A549 (cell line): ENCODE results near the gene CUX1. TPM values are rescaled to one million over a fixed set of nuclear protein-coding genes. Genes with fewer than 3 reads are reported as not detected.

Source experiments
- ATAC-seq, 2 experiments: fragments of 200-7000 bp in 1 of 2; fragments of >200 bp in 1 of 2; cut with Nextera tagmentation in 1 of 2; cut with Tn5 transposase in 1 of 2; 3 replicates each; pipeline versions ENCODE4 v1.8.0 to v1.9.1; 2018 to 2020; ENCODE audit warnings: mild to moderate bottlenecking in 1 of 2, moderate library complexity in 1 of 2
- CTCF ChIA-PET: fragments of 300-600 bp; sonication (Branson Sonifier 250); formaldehyde crosslinking; extraction: SDS; loops from one replicate; lab custom pipeline; 2021; ENCODE audit warnings: antibody characterized with exemption, inconsistent platforms; lab: Yijun Ruan, JAX
- POLR2A ChIA-PET: fragments of 350-600 bp; formaldehyde crosslinking; extraction: SDS; loops from one replicate; lab custom pipeline; 2021; ENCODE audit warnings: antibody characterized with exemption, inconsistent platforms; lab: Yijun Ruan, JAX
- DNase-seq, 2 experiments: peaks; one replicate each; pipeline versions ENCODE4 v3.0.0 to v3.0.0-alpha.2; 2011 to 2016; ENCODE audit warnings: low read depth in 1 of 2, low spot score in 1 of 2
- FAIRE-seq: peaks from 2 replicates; lab custom pipeline; 2011; peaks lifted over from hg19 to GRCh38; lab: Jason Lieb, UNC
- H3K27ac ChIP-seq, 2 experiments: fragments of >200 bp; sonication (Bioruptor Twin); formaldehyde crosslinking; 3 replicates each; pipeline ENCODE4 v1.5.1; 2016 to 2017
- H3K4me1 ChIP-seq: fragments of >200 bp; sonication (Bioruptor Twin); formaldehyde crosslinking; 3 replicates; pipeline ENCODE4 v1.6.1; 2016
- H3K4me2 ChIP-seq: fragments of >200 bp; sonication (Bioruptor Twin); formaldehyde crosslinking; 3 replicates; pipeline ENCODE4 v1.6.1; 2016
- H3K4me3 ChIP-seq: fragments of >200 bp; sonication (Bioruptor Twin); formaldehyde crosslinking; 3 replicates; pipeline ENCODE4 v1.5.1; 2016
- H3K9me3 ChIP-seq: fragments of >200 bp; sonication (Bioruptor Twin); formaldehyde crosslinking; 3 replicates; pipeline ENCODE4 v1.6.1; 2016
- BHLHE40 ChIP-seq: IDR thresholded peaks from 2 replicates; pipeline ENCODE4 v1.6.1; 2012; ENCODE audit warnings: low read depth, low read length, inconsistent platforms
- CBX2 ChIP-seq: fragments of 200-600 bp; sonication (generic); IDR thresholded peaks from 2 replicates; pipeline ENCODE4 v1.6.1; 2016; ENCODE audit warnings: low read depth, mild to moderate bottlenecking, borderline replicate concordance
- CBX8 ChIP-seq: fragments of 200-600 bp; sonication (generic); IDR thresholded peaks from 2 replicates; pipeline ENCODE4 v1.6.1; 2016
- CEBPB ChIP-seq, 2 experiments: fragments of >200 bp in 1 of 2; sonication (Bioruptor Twin) in 1 of 2; formaldehyde crosslinking in 1 of 2; IDR thresholded peaks; 2 replicates each; pipeline ENCODE4 v1.6.1; 2012 to 2016
- CHD4 ChIP-seq: fragments of 200-600 bp; sonication (generic); IDR thresholded peaks from 2 replicates; pipeline ENCODE4 v1.6.1; 2016; ENCODE audit warnings: antibody characterized with exemption, mild to moderate bottlenecking, borderline replicate concordance
- E2F6 ChIP-seq: IDR thresholded peaks from 2 replicates; pipeline ENCODE4 v1.6.1; 2012; ENCODE audit warnings: low read depth, borderline replicate concordance
- ELK1 ChIP-seq: fragments of 150-350 bp; IDR thresholded peaks from 2 replicates; pipeline ENCODE4 v1.6.1; 2014; ENCODE audit warnings: low read depth, mild to moderate bottlenecking, low read length
- EP300 ChIP-seq, 2 experiments: fragments of >200 bp; sonication (Bioruptor Twin); formaldehyde crosslinking; IDR thresholded peaks; 2 replicates in 1 of 2; 3 replicates in 1 of 2; pipeline ENCODE4 v1.6.1; 2016 to 2017
- FOXS1 ChIP-seq: fragments of 250-450 bp; sonication (Bioruptor Pico); IDR thresholded peaks from 2 replicates; pipeline ENCODE4 v1.5.0; 2020; ENCODE audit warnings: mild to moderate bottlenecking, moderate library complexity
- HDAC2 ChIP-seq: fragments of 200-600 bp; sonication (generic); IDR thresholded peaks from 2 replicates; pipeline ENCODE4 v1.6.1; 2016
- HES2 ChIP-seq: fragments of >200 bp; sonication (Bioruptor Twin); formaldehyde crosslinking; IDR thresholded peaks from 2 replicates; pipeline ENCODE4 v1.6.1; 2016
- HMGXB4 ChIP-seq: fragments of 250-450 bp; sonication (Bioruptor Pico); IDR thresholded peaks from 2 replicates; pipeline ENCODE4 v1.5.0; 2021; ENCODE audit warnings: mild to moderate bottlenecking, moderate library complexity, borderline replicate concordance
- HOXB13 ChIP-seq: fragments of 250-450 bp; sonication (Bioruptor Pico); IDR thresholded peaks from 2 replicates; pipeline ENCODE4 v1.5.0; 2020; ENCODE audit warnings: low read depth, mild to moderate bottlenecking, moderate library complexity
- JUN ChIP-seq, 2 experiments: fragments of >200 bp; sonication (Bioruptor Twin); formaldehyde crosslinking; IDR thresholded peaks; 2 replicates in 1 of 2; 3 replicates in 1 of 2; pipeline ENCODE4 v1.6.1; 2016 to 2017
- KDM5A ChIP-seq: fragments of 200-600 bp; sonication (generic); IDR thresholded peaks from 2 replicates; pipeline ENCODE4 v1.6.1; 2016; ENCODE audit warnings: antibody characterized with exemption, mild to moderate bottlenecking
- MAFK ChIP-seq: fragments of 450-650 bp; IDR thresholded peaks from 2 replicates; pipeline ENCODE4 v1.6.1; 2014; ENCODE audit not compliant: partially characterized antibody
- MAX ChIP-seq: IDR thresholded peaks from 2 replicates; pipeline ENCODE4 v1.6.1; 2012
- MAZ ChIP-seq: fragments of 150-350 bp; IDR thresholded peaks from 2 replicates; pipeline ENCODE4 v1.6.1; 2014; ENCODE audit warnings: antibody characterized with exemption, low read depth, low read length, borderline replicate concordance
- MYC ChIP-seq: IDR thresholded peaks from 2 replicates; pipeline ENCODE4 v1.6.1; 2012; ENCODE audit warnings: mild to moderate bottlenecking, inconsistent platforms, low read length, improper control_type of control experiment, borderline replicate concordance
- NR3C1 ChIP-seq: fragments of >200 bp; sonication (Bioruptor Twin); formaldehyde crosslinking; IDR thresholded peaks from 3 replicates; pipeline ENCODE4 v1.6.1; 2017
- POLR2A ChIP-seq: IDR thresholded peaks from 2 replicates; pipeline ENCODE4 v1.6.1; 2012; ENCODE audit warnings: mild to moderate bottlenecking, low read length
- RAD21 ChIP-seq, 2 experiments: fragments of >200 bp in 1 of 2; sonication (Bioruptor Twin) in 1 of 2; formaldehyde crosslinking in 1 of 2; IDR thresholded peaks in 1 of 2; conservative IDR thresholded peaks in 1 of 2; 2 replicates in 1 of 2; 3 replicates in 1 of 2; pipeline ENCODE4 v1.6.1; 2012 to 2018; ENCODE audit warnings: inconsistent platforms in 1 of 2
- RARB ChIP-seq: fragments of 250-450 bp; sonication (Bioruptor Pico); IDR thresholded peaks from 2 replicates; pipeline ENCODE4 v1.8.0; 2021; ENCODE audit warnings: mild to moderate bottlenecking, moderate library complexity
- RCOR1 ChIP-seq: fragments of 150-350 bp; IDR thresholded peaks from 2 replicates; pipeline ENCODE4 v1.6.1; 2014; ENCODE audit warnings: antibody characterized with exemption, low read length, low read depth
- RNF2 ChIP-seq: fragments of 200-600 bp; sonication (generic); IDR thresholded peaks from 2 replicates; pipeline ENCODE4 v1.6.1; 2016; ENCODE audit warnings: low read depth, mild to moderate bottlenecking, antibody characterized with exemption, moderate library complexity, borderline replicate concordance
- SREBF2 ChIP-seq: fragments of 450-650 bp; IDR thresholded peaks from 2 replicates; pipeline ENCODE4 v1.6.1; 2014; ENCODE audit warnings: mild to moderate bottlenecking, moderate library complexity
- TFCP2L1 ChIP-seq: fragments of 250-450 bp; sonication (Bioruptor Pico); IDR thresholded peaks from 2 replicates; pipeline ENCODE4 v1.5.0; 2021; ENCODE audit warnings: mild to moderate bottlenecking
- TP53 ChIP-seq: fragments of 250-450 bp; sonication (Bioruptor Pico); IDR thresholded peaks from 2 replicates; pipeline ENCODE4 v1.5.0; 2021; ENCODE audit warnings: mild to moderate bottlenecking, moderate library complexity
- USF2 ChIP-seq: fragments of 450-650 bp; IDR thresholded peaks from 2 replicates; pipeline ENCODE4 v1.6.1; 2014; ENCODE audit warnings: antibody characterized with exemption
- ZC3H11A ChIP-seq: fragments of 450-650 bp; IDR thresholded peaks from 2 replicates; pipeline ENCODE4 v1.6.1; 2014; ENCODE audit warnings: antibody characterized with exemption, mild to moderate bottlenecking
- ZFP36 ChIP-seq: fragments of 450-650 bp; IDR thresholded peaks from 2 replicates; pipeline ENCODE4 v1.6.1; 2014; ENCODE audit warnings: borderline replicate concordance; ENCODE audit not compliant: partially characterized antibody
- WGBS: methylation state at CpG from one replicate; pipeline ENCODE4 v1.1.6; 2017; ENCODE audit errors: missing lambda C conversion rate; 5-methylcytosine and 5-hydroxymethylcytosine counted together
- polyA plus RNA-seq, 4 experiments: library from polyadenylated mRNA; depleted of rRNA in 3 of 4; stranded (reverse); fragments of >200 nt; fragmentation: RNase III in 1 of 4; extraction: RNeasy Plus Mini Kit Qiagen cat#74134 plus additional on column Dnase treatment in 1 of 4; gene quantifications; 2 replicates in 3 of 4; 3 replicates in 1 of 4; pipeline ENCODE4 v1.2.3, GENCODE V29; 2011 to 2017

Gene CUX1
- polyA plus RNA-seq, 2 of the 4 experiments (the other 2 are of a cell fraction), result 32.7 to 33.4 TPM

- ATAC-seq (no peak), DNase-seq (no peak), FAIRE-seq (no peak)
- ChIA-PET POLR2A (no interaction called here), CTCF (interaction anchor here (0.9 to 3.0 kb wide), 4 partner anchors 16 to 278 kb away, joined by 3 to 23 read pairs (median 4); no protein-coding TSS in a partner anchor)
- peaks cover 82% of the 10 kb centered on the region for H3K4me1 ChIP-seq
- H3K27ac ChIP-seq, result peak overlapping the region; percentile 95 to 96
- 76% methylated on average over 14 of the region's 14 CpGs for WGBS
- H3K4me2 ChIP-seq, result peak overlapping the region; percentile 79
- no peak overlapping the region for H3K4me3 ChIP-seq
- peak; percentile 70 for TF ChIP-seq USF2
- TF ChIP-seq TFCP2L1 (CRISPR knock-in tag), result no peak
- TF ChIP-seq HOXB13 (CRISPR knock-in tag), result 0 out of 2 replicates have a peak, but pooled peaks have one; percentile 51
- H3K9me3 ChIP-seq, result no peaks in the 10 kb centered on the region
These were observed 63.0 kb downstream of the CUX1 start for GRCh38 chr7:101880282-101881054.

GRCh38 chr7:101882005-101882421 is 64.6 kb downstream of the CUX1 start:
- Histone ChIP-seq H3K4me3 (0 out of 3 replicates have a peak overlapping the region, but pooled peaks have one; percentile 4), H3K4me1 (peaks cover 87% of the 10 kb centered on the region), H3K4me2 (peak overlapping the region; percentile 79), H3K9me3 (no peaks in the 10 kb centered on the region), H3K27ac (peak overlapping the region; percentile 95 to 96)
- POLR2A ChIA-PET, result interaction anchor here (0.6 to 2.4 kb wide), 6 partner anchors 10 to 339 kb away, joined by 4 to 20 read pairs (median 8); no protein-coding TSS in a partner anchor
- DNase-seq (peak; percentile 67 to 94), FAIRE-seq (no peak), ATAC-seq (peak; percentile 81 to 86)
- 26% methylated on average over 7 of the region's 7 CpGs for WGBS
- CTCF ChIA-PET, result interaction anchor here (0.7 to 2.2 kb wide), 9 partner anchors 9 to 355 kb away, joined by 3 to 10 read pairs (median 4); no protein-coding TSS in a partner anchor
- no peak for TF ChIP-seq RNF2
- TF ChIP-seq E2F6, result no peak
- TF ChIP-seq ZFP36, result no peak
- TF ChIP-seq MAX, result no peak
- no peak for TF ChIP-seq CBX2
- TF ChIP-seq MAZ, result no peak
- peak; percentile 78; the same call in 1 of the 2 replicates for TF ChIP-seq TFCP2L1 (CRISPR knock-in tag)
- TF ChIP-seq HMGXB4 (CRISPR knock-in tag), result no peak
- no peak for TF ChIP-seq RCOR1
- no peak for TF ChIP-seq SREBF2
- no peak for TF ChIP-seq FOXS1 (CRISPR knock-in tag)
- TF ChIP-seq CEBPB (IDR thresholded peaks at IDR 0.05), result peak in 1 of 2 experiments; percentile 21; a peak in 1 of 4 replicates
- TF ChIP-seq USF2, result no peak
- TF ChIP-seq KDM5A, result no peak
- no peak for TF ChIP-seq CHD4
- no peak for TF ChIP-seq ZC3H11A
- TF ChIP-seq CBX8, result no peak
- no peak for TF ChIP-seq BHLHE40
- no peak for TF ChIP-seq POLR2A
- TF ChIP-seq JUN (IDR thresholded peaks at IDR 0.05), result no peak
- TF ChIP-seq TP53 (CRISPR knock-in tag), result no peak
- no peak for TF ChIP-seq MYC
- TF ChIP-seq RARB (CRISPR knock-in tag), result no peak
- TF ChIP-seq HDAC2, result no peak
- peak; percentile 65 for TF ChIP-seq MAFK
- no peak for TF ChIP-seq ELK1
- no peak for TF ChIP-seq NR3C1
- TF ChIP-seq RAD21 (conservative IDR thresholded peaks at IDR 0.05 in 1 of 2, IDR thresholded peaks at IDR 0.05 in 1 of 2), result no peak
- TF ChIP-seq EP300 (IDR thresholded peaks at IDR 0.05), result peak in 1 of 2 experiments; percentile 56; a peak in 3 of 5 replicates
- no peak for TF ChIP-seq HES2
